Fibroblast of lung (primary cell): ENCODE results near the gene BCL2.

ENCODE experiments used
- EZH2 ChIP-seq: IDR thresholded peaks from 2 replicates; pipeline ENCODE4 v1.5.1; 2012; ENCODE audit warnings: low read length, control low read depth, mild to moderate bottlenecking; ENCODE audit errors: missing control alignments
- TF ChIP-seq, protein P1 (sequence below), 2 donors: IDR thresholded peaks in 1 of 2; conservative IDR thresholded peaks in 1 of 2; 1 replicate in 1 of 2; 2 replicates in 1 of 2; pipeline ENCODE4 v1.5.1; 2011 to 2012; ENCODE audit warnings: low read length in 2 of 2, control low read depth in 1 of 2, inconsistent platforms in 1 of 2, low read depth in 1 of 2, mild to moderate bottlenecking in 1 of 2

DNA sequence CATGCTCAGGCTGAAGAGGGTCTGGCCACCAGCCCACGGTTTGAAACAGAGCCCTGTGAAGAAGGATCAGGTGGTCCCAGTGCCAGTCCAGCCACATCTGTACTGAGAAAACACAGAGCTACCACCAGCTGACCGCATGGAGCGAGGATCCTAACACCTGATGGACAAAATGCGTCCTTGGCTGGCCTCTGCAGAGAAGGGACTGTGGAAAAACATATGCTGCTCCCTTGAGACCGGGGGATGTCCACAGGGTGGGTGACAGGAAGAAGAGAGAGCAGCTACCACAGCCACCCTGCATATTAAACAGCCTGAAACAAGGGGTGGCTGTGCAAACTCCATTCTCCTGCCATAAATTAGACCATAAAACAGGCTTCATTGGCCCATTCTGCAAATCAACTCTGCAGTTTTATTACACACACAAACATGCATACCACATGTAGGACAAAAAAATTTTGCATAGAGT is 137.2 kb downstream of the BCL2 start:
- TF ChIP-seq, protein P1, sequence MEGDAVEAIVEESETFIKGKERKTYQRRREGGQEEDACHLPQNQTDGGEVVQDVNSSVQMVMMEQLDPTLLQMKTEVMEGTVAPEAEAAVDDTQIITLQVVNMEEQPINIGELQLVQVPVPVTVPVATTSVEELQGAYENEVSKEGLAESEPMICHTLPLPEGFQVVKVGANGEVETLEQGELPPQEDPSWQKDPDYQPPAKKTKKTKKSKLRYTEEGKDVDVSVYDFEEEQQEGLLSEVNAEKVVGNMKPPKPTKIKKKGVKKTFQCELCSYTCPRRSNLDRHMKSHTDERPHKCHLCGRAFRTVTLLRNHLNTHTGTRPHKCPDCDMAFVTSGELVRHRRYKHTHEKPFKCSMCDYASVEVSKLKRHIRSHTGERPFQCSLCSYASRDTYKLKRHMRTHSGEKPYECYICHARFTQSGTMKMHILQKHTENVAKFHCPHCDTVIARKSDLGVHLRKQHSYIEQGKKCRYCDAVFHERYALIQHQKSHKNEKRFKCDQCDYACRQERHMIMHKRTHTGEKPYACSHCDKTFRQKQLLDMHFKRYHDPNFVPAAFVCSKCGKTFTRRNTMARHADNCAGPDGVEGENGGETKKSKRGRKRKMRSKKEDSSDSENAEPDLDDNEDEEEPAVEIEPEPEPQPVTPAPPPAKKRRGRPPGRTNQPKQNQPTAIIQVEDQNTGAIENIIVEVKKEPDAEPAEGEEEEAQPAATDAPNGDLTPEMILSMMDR (conservative IDR thresholded peaks at IDR 0.05 in 1 of 2, IDR thresholded peaks at IDR 0.05 in 1 of 2; ENCODE audit: low read depth in 1 of 2, low read length in 2 of 2) = no peak
- TF ChIP-seq EZH2 = no peak
